ENCODE data around the gene DLG2. TPM values are rescaled to one million over a fixed set of nuclear protein-coding genes. Genes with fewer than 3 reads are reported as not detected.

DLG2 gene
- total and polyA plus RNA-seq, 2 of the 8 experiments (the other 6 are each of a cell fraction or from before 2014, with no cell fraction given), result 1.7 to 14.3 TPM

GRCh38 chr11:84164728-84165127 is 1462.4 kb downstream of the DLG2 start (continued):
- TF ChIP-seq, protein P1, sequence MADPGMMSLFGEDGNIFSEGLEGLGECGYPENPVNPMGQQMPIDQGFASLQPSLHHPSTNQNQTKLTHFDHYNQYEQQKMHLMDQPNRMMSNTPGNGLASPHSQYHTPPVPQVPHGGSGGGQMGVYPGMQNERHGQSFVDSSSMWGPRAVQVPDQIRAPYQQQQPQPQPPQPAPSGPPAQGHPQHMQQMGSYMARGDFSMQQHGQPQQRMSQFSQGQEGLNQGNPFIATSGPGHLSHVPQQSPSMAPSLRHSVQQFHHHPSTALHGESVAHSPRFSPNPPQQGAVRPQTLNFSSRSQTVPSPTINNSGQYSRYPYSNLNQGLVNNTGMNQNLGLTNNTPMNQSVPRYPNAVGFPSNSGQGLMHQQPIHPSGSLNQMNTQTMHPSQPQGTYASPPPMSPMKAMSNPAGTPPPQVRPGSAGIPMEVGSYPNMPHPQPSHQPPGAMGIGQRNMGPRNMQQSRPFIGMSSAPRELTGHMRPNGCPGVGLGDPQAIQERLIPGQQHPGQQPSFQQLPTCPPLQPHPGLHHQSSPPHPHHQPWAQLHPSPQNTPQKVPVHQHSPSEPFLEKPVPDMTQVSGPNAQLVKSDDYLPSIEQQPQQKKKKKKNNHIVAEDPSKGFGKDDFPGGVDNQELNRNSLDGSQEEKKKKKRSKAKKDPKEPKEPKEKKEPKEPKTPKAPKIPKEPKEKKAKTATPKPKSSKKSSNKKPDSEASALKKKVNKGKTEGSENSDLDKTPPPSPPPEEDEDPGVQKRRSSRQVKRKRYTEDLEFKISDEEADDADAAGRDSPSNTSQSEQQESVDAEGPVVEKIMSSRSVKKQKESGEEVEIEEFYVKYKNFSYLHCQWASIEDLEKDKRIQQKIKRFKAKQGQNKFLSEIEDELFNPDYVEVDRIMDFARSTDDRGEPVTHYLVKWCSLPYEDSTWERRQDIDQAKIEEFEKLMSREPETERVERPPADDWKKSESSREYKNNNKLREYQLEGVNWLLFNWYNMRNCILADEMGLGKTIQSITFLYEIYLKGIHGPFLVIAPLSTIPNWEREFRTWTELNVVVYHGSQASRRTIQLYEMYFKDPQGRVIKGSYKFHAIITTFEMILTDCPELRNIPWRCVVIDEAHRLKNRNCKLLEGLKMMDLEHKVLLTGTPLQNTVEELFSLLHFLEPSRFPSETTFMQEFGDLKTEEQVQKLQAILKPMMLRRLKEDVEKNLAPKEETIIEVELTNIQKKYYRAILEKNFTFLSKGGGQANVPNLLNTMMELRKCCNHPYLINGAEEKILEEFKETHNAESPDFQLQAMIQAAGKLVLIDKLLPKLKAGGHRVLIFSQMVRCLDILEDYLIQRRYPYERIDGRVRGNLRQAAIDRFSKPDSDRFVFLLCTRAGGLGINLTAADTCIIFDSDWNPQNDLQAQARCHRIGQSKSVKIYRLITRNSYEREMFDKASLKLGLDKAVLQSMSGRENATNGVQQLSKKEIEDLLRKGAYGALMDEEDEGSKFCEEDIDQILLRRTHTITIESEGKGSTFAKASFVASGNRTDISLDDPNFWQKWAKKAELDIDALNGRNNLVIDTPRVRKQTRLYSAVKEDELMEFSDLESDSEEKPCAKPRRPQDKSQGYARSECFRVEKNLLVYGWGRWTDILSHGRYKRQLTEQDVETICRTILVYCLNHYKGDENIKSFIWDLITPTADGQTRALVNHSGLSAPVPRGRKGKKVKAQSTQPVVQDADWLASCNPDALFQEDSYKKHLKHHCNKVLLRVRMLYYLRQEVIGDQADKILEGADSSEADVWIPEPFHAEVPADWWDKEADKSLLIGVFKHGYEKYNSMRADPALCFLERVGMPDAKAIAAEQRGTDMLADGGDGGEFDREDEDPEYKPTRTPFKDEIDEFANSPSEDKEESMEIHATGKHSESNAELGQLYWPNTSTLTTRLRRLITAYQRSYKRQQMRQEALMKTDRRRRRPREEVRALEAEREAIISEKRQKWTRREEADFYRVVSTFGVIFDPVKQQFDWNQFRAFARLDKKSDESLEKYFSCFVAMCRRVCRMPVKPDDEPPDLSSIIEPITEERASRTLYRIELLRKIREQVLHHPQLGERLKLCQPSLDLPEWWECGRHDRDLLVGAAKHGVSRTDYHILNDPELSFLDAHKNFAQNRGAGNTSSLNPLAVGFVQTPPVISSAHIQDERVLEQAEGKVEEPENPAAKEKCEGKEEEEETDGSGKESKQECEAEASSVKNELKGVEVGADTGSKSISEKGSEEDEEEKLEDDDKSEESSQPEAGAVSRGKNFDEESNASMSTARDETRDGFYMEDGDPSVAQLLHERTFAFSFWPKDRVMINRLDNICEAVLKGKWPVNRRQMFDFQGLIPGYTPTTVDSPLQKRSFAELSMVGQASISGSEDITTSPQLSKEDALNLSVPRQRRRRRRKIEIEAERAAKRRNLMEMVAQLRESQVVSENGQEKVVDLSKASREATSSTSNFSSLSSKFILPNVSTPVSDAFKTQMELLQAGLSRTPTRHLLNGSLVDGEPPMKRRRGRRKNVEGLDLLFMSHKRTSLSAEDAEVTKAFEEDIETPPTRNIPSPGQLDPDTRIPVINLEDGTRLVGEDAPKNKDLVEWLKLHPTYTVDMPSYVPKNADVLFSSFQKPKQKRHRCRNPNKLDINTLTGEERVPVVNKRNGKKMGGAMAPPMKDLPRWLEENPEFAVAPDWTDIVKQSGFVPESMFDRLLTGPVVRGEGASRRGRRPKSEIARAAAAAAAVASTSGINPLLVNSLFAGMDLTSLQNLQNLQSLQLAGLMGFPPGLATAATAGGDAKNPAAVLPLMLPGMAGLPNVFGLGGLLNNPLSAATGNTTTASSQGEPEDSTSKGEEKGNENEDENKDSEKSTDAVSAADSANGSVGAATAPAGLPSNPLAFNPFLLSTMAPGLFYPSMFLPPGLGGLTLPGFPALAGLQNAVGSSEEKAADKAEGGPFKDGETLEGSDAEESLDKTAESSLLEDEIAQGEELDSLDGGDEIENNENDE (IDR thresholded peaks at IDR 0.05; ENCODE audit: insufficient replicate concordance, low read length), result no peak
- TF ChIP-seq MAFK (IDR thresholded peaks at IDR 0.05; ENCODE audit: low read depth, low read length), result no peak
- no peak for TF ChIP-seq MAX (IDR thresholded peaks at IDR 0.05)
- TF ChIP-seq RNF2 (IDR thresholded peaks at IDR 0.05; ENCODE audit: borderline replicate concordance, low read depth, low read length, missing control alignments, poor library complexity, severe bottlenecking), result no peak
